Jurkat, Clone E6-1 (cell line): ENCODE data around the gene PDXK. TPM values are rescaled to one million over a fixed set of nuclear protein-coding genes. Genes with fewer than 3 reads are reported as not detected.
A peak's percentile ranks its signal among the peaks of the same experiment; 100 is the strongest.
"Not testable (repeated sequence)": the region's sequence is repeated elsewhere in the genome, so short reads cannot be mapped to it uniquely, and the experiment has no call there.

ENCODE experiments used
- DNase-seq: peaks from one replicate; pipeline ENCODE4 v3.0.0-alpha.2; 2011; ENCODE audit warnings: low read depth, low spot score
- H3K4me3 ChIP-seq: 2 replicates; pipeline ENCODE4 v1.5.1; 2011; ENCODE audit warnings: mild to moderate bottlenecking, low read length, control low read depth, moderate library complexity
- polyA plus RNA-seq: library from polyadenylated mRNA; unstranded; fragments of >200 nt; gene quantifications from one replicate; pipeline ENCODE4 v1.2.1, GENCODE V29; 2012; ENCODE audit warnings: missing spikeins; ENCODE audit not compliant: insufficient read length, insufficient read depth

PDXK gene
- 49.0 TPM for polyA plus RNA-seq

DNA sequence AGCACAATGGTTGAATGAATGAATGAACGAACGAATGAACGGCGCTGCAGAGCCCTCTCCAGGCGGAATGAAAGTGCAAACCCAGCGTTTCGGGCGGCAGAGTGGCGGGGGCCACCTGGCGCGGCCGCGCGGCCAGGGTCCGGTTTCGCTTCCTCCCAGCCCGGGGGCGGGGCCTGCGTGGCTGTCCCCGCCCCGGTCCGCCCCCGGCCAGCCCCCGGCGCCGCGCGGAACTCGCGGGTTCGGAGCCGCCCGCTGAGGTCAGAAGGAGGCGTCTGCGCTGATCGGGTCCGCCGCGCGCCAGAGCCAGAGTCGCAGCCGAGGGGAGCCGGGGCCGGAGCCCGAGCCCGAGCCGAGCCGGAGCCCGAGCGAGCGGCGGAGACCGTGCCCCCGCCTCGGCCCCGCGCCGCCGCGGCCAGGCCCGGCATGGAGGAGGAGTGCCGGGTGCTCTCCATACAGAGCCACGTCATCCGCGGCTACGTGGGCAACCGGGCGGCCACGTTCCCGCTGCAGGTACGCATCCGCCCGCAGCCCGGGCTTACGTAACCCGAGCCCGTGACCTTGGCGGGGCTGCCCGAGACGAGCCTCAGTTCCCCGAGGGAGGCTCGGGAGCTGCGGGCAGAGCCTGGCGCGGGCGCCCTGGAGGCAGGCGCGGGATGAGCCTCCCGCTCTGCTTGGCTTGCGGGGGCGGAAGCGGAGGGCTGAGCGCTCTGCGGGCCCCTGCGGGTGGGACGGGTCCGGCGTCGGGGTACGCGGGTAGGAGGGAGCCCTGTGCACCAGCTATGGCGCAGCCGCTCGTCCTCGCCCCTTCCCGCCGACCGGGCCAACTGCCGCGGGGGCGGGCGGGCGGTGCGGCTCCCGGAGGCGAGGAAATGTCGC, at the start of gene PDXK:
TSS of gene PDXK (plus strand) at position 258 of the 876 bp plus-strand sequence. CDS start at position 424, 166 bp downstream.
- H3K4me3 ChIP-seq = peak within 1 kb of the TSS; percentile 71
- peak; percentile 28 for DNase-seq

DNA sequence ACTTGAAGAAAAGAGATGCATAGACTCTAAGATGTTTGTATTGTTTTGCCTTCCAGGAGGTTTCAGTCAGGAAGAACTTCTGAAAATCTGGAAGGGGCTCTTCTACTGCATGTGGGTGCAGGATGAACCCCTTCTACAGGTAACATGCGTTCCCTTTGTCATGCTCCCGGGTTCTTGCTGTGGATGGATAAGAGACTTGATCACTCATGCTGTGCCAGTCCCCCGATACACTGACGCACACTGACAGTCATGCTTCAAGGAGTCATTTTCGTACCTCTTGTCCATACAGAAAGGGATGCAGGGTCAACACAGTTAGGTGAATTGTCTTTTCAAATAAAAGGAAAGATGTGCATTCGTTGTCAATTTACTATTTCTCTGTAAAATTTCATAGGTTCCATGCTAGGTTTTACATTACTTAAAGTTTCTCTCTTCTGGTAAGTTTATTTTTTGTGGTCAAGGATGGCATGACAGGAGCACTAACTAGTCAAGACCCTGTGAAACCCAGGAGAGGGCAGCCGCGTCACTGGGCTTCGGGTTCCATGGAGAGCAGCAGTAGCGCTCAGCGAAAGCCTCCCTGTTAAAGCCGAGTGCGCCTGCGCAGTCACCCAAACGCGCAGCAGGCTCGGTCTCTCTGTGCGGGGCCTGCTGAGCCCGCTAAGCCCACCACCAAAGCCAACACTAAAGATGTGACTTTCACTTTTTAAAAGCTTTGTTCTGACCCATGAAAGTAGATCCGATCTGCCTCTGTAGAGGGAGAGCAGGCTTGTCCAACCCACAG, 48.9 kb upstream of the PDXK start:
- H3K4me3 ChIP-seq = no peak overlapping the region
- no peak for DNase-seq

GRCh38 chr21:43675871-43676270, 43.1 kb upstream of the PDXK start:
- DNase-seq = no peak
- H3K4me3 ChIP-seq = no peak overlapping the region

- no peak for DNase-seq
- H3K4me3 ChIP-seq = no peak overlapping the region
These were observed 42.5 kb upstream of the PDXK start for GRCh38 chr21:43676391-43676790.

GRCh38 chr21:43679951-43680350, 39.0 kb upstream of the PDXK start:
- DNase-seq = no peak
- H3K4me3 ChIP-seq = no peak overlapping the region

DNA sequence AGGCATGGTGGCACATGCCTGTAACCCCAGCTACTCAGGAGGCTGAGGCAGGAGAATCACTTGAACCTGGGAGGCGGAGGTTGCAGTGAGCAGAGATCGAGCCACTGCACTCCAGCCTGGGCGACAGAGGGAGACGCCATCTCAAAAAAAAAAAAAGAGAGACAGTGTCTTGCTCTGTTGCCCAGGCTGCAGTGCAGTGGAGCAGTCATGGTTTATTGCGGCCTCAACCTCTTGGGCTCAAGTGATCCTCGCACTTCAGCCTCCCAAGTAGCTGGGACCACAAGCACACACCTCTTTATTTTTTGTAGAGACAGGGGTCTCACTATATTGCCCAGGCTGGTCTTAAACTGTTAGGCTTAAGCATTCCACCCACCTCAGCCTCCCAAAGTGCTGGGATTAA, 38.5 kb upstream of the PDXK start:
- H3K4me3 ChIP-seq, DNase-seq: not testable (repeated sequence)

- no peak for DNase-seq
- H3K4me3 ChIP-seq = no peak overlapping the region
These were observed 37.3 kb upstream of the PDXK start for GRCh38 chr21:43681650-43682049.

GRCh38 chr21:43684424-43684823, 34.5 kb upstream of the PDXK start:
- no peak for DNase-seq
- no peak overlapping the region for H3K4me3 ChIP-seq

DNA sequence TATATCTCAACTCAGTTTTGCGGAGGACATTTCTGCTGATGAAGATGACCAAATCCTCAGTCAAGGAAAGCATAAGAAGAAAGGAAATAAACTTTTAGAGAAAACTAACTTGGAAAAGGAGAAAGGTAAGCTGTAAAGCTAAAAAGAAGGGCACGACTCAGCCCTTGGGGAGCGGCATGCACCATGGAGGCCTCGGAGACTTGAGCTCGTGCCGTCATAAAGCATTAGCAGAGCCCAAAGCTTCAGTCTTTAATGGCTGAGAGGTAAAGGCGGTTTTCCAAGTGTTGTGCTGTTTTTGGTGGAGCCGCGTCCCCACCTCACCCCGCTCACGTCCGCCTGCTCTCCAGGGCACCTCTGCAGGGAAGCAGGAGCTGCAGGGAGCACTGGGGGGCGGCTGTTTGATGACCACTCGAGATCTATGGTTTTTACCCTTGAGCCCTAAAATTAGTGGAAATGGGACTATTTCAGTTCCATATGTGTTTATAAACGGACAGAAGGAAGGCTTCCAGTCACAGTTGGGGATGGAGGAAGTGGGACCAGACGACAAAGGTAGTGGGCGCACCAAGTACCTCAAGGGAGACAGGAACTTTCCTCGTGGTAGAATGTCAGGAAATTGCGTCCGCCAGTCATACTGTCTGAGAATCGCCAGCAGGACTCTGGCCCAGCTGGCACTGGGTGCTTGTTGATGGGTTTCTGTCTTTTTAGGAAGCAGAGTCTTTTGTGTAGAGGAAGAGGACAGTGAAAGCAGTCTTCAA, 31.9 kb upstream of the PDXK start:
- DNase-seq = no peak
- no peak overlapping the region for H3K4me3 ChIP-seq

- no peak overlapping the region for H3K4me3 ChIP-seq
- DNase-seq = no peak
These were observed 31.1 kb upstream of the PDXK start for GRCh38 chr21:43687566-43688399.

- no peak for DNase-seq
- no peak overlapping the region for H3K4me3 ChIP-seq
These were observed 30.0 kb upstream of the PDXK start for GRCh38 chr21:43688906-43689305.

- no peak for DNase-seq
- no peak overlapping the region for H3K4me3 ChIP-seq
These were observed 29.2 kb upstream of the PDXK start for GRCh38 chr21:43689556-43690337.

GRCh38 chr21:43690346-43690745, 28.6 kb upstream of the PDXK start:
- DNase-seq = no peak
- H3K4me3 ChIP-seq = no peak overlapping the region

DNA sequence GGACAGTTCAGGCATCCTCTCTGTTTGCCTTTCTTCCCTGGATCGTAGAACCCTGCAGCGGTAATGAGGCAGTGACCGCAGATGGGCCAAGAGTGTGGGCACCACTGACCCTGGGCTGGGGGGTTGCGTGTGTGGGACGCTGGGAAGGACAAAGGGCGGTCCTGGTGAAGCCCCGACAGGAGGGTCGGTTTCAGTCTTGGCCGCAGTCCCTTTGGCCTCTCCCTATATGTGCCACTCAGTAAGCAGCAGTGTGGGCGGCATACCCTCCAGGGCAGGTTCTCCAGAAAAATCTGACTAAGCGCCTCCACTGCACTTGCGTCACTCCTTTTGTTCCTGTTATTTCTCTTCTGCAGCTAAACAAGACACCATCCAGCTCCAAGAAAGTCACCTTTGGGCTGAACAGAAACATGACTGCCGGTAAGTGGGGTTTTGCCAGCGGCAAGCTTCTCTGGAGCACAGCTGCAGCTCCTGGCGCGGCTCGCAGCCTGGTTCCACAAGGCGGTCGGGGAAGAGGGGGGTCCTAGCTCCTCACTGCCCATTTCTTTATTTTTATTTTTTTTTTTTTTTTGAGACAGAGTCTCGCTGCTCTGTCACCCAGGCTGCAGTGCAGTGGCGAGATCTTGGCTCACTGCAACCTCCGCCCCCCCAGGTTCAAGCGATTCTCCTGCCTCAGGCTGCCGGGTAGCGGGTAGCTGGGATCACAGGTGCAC, 27.7 kb upstream of the PDXK start:
- H3K4me3 ChIP-seq = no peak overlapping the region
- no peak for DNase-seq

DNA sequence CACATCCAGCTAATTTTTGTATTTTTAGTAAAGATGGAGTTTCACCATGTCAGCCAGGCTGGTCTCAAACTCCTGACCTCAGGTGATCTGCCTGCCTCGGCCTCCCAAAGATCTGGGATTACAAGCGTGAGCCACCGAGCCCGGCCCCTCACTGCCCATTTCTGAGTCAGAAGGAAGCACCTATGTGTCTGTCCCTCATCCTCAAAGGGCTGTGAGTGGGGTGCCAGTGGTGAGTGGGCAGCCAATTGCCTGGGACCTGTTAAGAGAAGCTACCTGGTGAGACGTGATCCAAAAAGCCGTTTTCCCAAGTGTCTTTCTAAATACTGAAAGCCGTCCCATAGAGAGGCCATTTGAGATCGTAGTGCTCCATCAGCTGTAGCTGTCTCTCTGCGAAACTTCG, 27.1 kb upstream of the PDXK start:
- no peak for DNase-seq
- H3K4me3 ChIP-seq = no peak overlapping the region

DNA sequence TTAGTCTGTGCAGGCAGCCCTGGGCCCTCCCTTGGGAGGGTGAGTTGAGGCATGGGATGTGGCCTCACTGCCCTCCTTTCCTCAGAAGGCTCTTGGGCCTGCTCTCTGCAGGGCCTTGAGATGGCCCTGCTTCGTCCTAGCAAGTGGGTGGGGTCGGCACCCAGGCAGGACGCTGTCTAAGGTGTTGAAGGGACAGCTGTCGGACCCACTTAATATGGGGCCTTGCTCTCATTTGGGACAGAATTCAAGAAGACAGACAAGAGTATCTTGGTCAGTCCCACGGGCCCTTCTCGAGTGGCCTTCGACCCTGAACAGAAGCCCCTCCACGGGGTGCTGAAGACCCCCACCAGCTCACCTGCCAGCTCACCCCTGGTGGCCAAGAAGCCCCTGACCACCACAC, 26.0 kb upstream of the PDXK start:
- DNase-seq = no peak
- H3K4me3 ChIP-seq = no peak overlapping the region

GRCh38 chr21:43693981-43694380, 24.9 kb upstream of the PDXK start:
- H3K4me3 ChIP-seq = no peak overlapping the region
- no peak for DNase-seq
